GM23338 (cell line): Measurements from ENCODE around the gene FKBP5. TPM values are rescaled to one million over a fixed set of nuclear protein-coding genes. Genes with fewer than 3 reads are reported as not detected.

Source experiments
- ATAC-seq: fragments of 200-7000 bp; cut with Tn5 transposase; 3 replicates; pipeline ENCODE4 v1.9.1; 2020
- DNase-seq: peaks from one replicate; pipeline ENCODE4 v3.0.0-alpha.2; 2015; ENCODE audit warnings: low spot score
- H2AFZ ChIP-seq: fragments of 200-600 bp; sonication (generic); 2 replicates; pipeline ENCODE4 v1.8.0; 2016; ENCODE audit warnings: antibody characterized with exemption, mild to moderate bottlenecking, moderate library complexity
- H3F3A ChIP-seq: fragments of 200-600 bp; sonication (generic); replicated peaks from 2 replicates; pipeline ENCODE4 v1.8.0; 2017; ENCODE audit warnings: antibody characterized with exemption, mixed run types, low read depth
- H3K27ac ChIP-seq: fragments of 200-600 bp; sonication (generic); 2 replicates; pipeline ENCODE4 v1.6.1; 2016; ENCODE audit warnings: low read depth
- H3K27me3 ChIP-seq: fragments of 200-600 bp; sonication (generic); 2 replicates; pipeline ENCODE4 v1.8.0; 2016; ENCODE audit warnings: mild to moderate bottlenecking, mixed run types, moderate library complexity; ENCODE audit not compliant: insufficient read depth
- H3K36me3 ChIP-seq: fragments of 200-600 bp; sonication (generic); 2 replicates; pipeline ENCODE4 v1.8.0; 2016; ENCODE audit warnings: mild to moderate bottlenecking; ENCODE audit not compliant: insufficient read depth
- H3K4me1 ChIP-seq: fragments of 200-600 bp; sonication (generic); 2 replicates; pipeline ENCODE4 v1.8.0; 2016; ENCODE audit warnings: mild to moderate bottlenecking, moderate library complexity; ENCODE audit not compliant: insufficient read depth
- H3K4me2 ChIP-seq: fragments of 200-600 bp; sonication (generic); 2 replicates; pipeline ENCODE4 v1.7.1; 2017; ENCODE audit warnings: mixed run types
- H3K4me3 ChIP-seq: fragments of 200-600 bp; sonication (generic); 2 replicates; pipeline ENCODE4 v1.6.1; 2016; ENCODE audit warnings: mixed run types
- H3K79me2 ChIP-seq: fragments of 200-600 bp; sonication (generic); replicated peaks from 2 replicates; pipeline ENCODE4 v1.8.0; 2017; ENCODE audit warnings: mild to moderate bottlenecking; ENCODE audit not compliant: insufficient read depth
- H3K9me2 ChIP-seq: fragments of 200-600 bp; sonication (generic); 2 replicates; pipeline ENCODE4 v1.8.0; 2017; ENCODE audit not compliant: insufficient read depth
- H4K20me1 ChIP-seq: fragments of 200-600 bp; sonication (generic); replicated peaks from 2 replicates; pipeline ENCODE4 v1.8.0; 2017; ENCODE audit warnings: mild to moderate bottlenecking; ENCODE audit not compliant: insufficient read depth
- H3K27ac Mint-ChIP-seq: 2 replicates; pipeline ENCODE4 v1.8.0; 2020; ENCODE audit warnings: inconsistent platforms, mild to moderate bottlenecking, moderate library complexity, mixed read lengths
- H3K27me3 Mint-ChIP-seq: 3 replicates; pipeline ENCODE4 v1.8.0; 2022; ENCODE audit warnings: low read depth, mild to moderate bottlenecking, moderate library complexity, mixed read lengths, inconsistent platforms; ENCODE audit not compliant: insufficient read depth, poor library complexity
- H3K36me3 Mint-ChIP-seq: 3 replicates; pipeline ENCODE4 v1.8.0; 2021; ENCODE audit warnings: low read depth, mild to moderate bottlenecking, inconsistent platforms, moderate library complexity, mixed read lengths
- H3K4me1 Mint-ChIP-seq: 3 replicates; pipeline ENCODE4 v1.8.0; 2020; ENCODE audit warnings: mild to moderate bottlenecking, inconsistent platforms, mixed read lengths
- H3K4me3 Mint-ChIP-seq: 3 replicates; pipeline ENCODE4 v1.8.0; 2021; ENCODE audit warnings: moderate library complexity, mild to moderate bottlenecking, inconsistent platforms, mixed read lengths
- H3K9me3 Mint-ChIP-seq: 3 replicates; pipeline ENCODE4 v1.8.0; 2020; ENCODE audit warnings: moderate library complexity, mild to moderate bottlenecking, inconsistent platforms, mixed read lengths
- CREB1 ChIP-seq: fragments of 250-450 bp; sonication (Bioruptor Pico); IDR thresholded peaks from 2 replicates; pipeline ENCODE4 v1.5.0; 2020; ENCODE audit warnings: low read depth, mild to moderate bottlenecking, moderate library complexity
- CTCF ChIP-seq, 2 experiments: fragments of 200-600 bp in 1 of 2; sonication (generic) in 1 of 2; conservative IDR thresholded peaks; 2 replicates each; pipeline versions ENCODE4 v1.5.1 to v1.6.1; 2016 to 2017; ENCODE audit warnings: antibody characterized with exemption in 2 of 2, low read depth in 2 of 2, mild to moderate bottlenecking in 2 of 2, moderate library complexity in 1 of 2
- EZH2 ChIP-seq: fragments of 200-600 bp; sonication (generic); IDR thresholded peaks from one replicate; pipeline ENCODE4 v1.8.0; 2017; ENCODE audit warnings: antibody characterized with exemption, mild to moderate bottlenecking, low read depth; ENCODE audit not compliant: unreplicated experiment
- EZH2phosphoT487 ChIP-seq: fragments of 200-600 bp; sonication (generic); IDR thresholded peaks from one replicate; pipeline ENCODE4 v1.8.1; 2018; ENCODE audit warnings: antibody characterized with exemption; ENCODE audit not compliant: unreplicated experiment
- JUNB ChIP-seq: IDR thresholded peaks from one replicate; pipeline ENCODE4 v1.6.1; 2016; ENCODE audit warnings: antibody characterized with exemption; ENCODE audit not compliant: unreplicated experiment
- NANOG ChIP-seq: IDR thresholded peaks from 2 replicates; pipeline ENCODE4 v1.6.1; 2016; ENCODE audit warnings: antibody characterized with exemption, borderline replicate concordance
- POLR2AphosphoS5 ChIP-seq: IDR thresholded peaks from 2 replicates; pipeline ENCODE4 v1.6.1; 2016; ENCODE audit warnings: antibody characterized with exemption, low read depth
- REST ChIP-seq: IDR thresholded peaks from one replicate; pipeline ENCODE4 v1.6.1; 2018; ENCODE audit warnings: antibody characterized with exemption; ENCODE audit not compliant: unreplicated experiment
- STAT1 ChIP-seq: IDR thresholded peaks from one replicate; pipeline ENCODE4 v1.6.1; 2016; ENCODE audit warnings: antibody characterized with exemption; ENCODE audit not compliant: unreplicated experiment
- ZNF114 ChIP-seq: fragments of 250-450 bp; sonication (Bioruptor Pico); IDR thresholded peaks from 2 replicates; pipeline ENCODE4 v1.5.0; 2020; ENCODE audit warnings: mild to moderate bottlenecking, moderate library complexity
- ZNF331 ChIP-seq: fragments of 250-450 bp; sonication (Bioruptor Pico); IDR thresholded peaks from 2 replicates; pipeline ENCODE4 v1.5.0; 2020; ENCODE audit warnings: low read depth, mild to moderate bottlenecking, moderate library complexity
- polyA plus RNA-seq: library from polyadenylated mRNA; unstranded; fragments of >200 nt; fragmentation: Nextera tagmentation; extraction: Ambion mirVana; gene quantifications from 2 replicates; pipeline ENCODE4 v1.2.1, GENCODE V29; 2016
- total RNA-seq: library from RNA; depleted of rRNA; stranded (reverse); fragments of >200 nt; shearing (Covaris generic); gene quantifications from 2 replicates; pipeline ENCODE4 v1.2.3, GENCODE V29; 2014
- TF ChIP-seq, protein P1 (sequence below): IDR thresholded peaks from 2 replicates; pipeline ENCODE4 v1.6.1; 2016; ENCODE audit warnings: antibody characterized with exemption
- TF ChIP-seq, protein P2 (sequence below): fragments of 250-450 bp; sonication (Bioruptor Pico); IDR thresholded peaks from 2 replicates; pipeline ENCODE4 v1.5.0; 2020; ENCODE audit warnings: mild to moderate bottlenecking, moderate library complexity

Gene FKBP5
- total and polyA plus RNA-seq, 2 experiments from 2014 or later: 19.8 to 28.6 TPM

- no peaks in the 10 kb centered on the region; the same call in 1 of the 3 replicates for H3K36me3 Mint-ChIP-seq
- no peaks in the 10 kb centered on the region for H3K9me3 Mint-ChIP-seq
- peaks cover 2% of the 10 kb centered on the region for H3K27me3 Mint-ChIP-seq
- peaks cover 84% of the 10 kb centered on the region for H3K79me2 ChIP-seq
- TF ChIP-seq ZNF114 (CRISPR knock-in tag) (no peak), REST (no peak), JUNB (no peak), CTCF (conservative IDR thresholded peaks at IDR 0.05; ENCODE audit: low read depth in 2 of 2) (no peak), NANOG (no peak), EZH2phosphoT487 (no peak), EZH2 (no peak), ZNF331 (no peak), STAT1 (no peak), CREB1 (CRISPR knock-in tag) (no peak), POLR2AphosphoS5 (no peak)
- TF ChIP-seq, protein P1, sequence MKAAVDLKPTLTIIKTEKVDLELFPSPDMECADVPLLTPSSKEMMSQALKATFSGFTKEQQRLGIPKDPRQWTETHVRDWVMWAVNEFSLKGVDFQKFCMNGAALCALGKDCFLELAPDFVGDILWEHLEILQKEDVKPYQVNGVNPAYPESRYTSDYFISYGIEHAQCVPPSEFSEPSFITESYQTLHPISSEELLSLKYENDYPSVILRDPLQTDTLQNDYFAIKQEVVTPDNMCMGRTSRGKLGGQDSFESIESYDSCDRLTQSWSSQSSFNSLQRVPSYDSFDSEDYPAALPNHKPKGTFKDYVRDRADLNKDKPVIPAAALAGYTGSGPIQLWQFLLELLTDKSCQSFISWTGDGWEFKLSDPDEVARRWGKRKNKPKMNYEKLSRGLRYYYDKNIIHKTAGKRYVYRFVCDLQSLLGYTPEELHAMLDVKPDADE: no peak
- TF ChIP-seq, protein P2, sequence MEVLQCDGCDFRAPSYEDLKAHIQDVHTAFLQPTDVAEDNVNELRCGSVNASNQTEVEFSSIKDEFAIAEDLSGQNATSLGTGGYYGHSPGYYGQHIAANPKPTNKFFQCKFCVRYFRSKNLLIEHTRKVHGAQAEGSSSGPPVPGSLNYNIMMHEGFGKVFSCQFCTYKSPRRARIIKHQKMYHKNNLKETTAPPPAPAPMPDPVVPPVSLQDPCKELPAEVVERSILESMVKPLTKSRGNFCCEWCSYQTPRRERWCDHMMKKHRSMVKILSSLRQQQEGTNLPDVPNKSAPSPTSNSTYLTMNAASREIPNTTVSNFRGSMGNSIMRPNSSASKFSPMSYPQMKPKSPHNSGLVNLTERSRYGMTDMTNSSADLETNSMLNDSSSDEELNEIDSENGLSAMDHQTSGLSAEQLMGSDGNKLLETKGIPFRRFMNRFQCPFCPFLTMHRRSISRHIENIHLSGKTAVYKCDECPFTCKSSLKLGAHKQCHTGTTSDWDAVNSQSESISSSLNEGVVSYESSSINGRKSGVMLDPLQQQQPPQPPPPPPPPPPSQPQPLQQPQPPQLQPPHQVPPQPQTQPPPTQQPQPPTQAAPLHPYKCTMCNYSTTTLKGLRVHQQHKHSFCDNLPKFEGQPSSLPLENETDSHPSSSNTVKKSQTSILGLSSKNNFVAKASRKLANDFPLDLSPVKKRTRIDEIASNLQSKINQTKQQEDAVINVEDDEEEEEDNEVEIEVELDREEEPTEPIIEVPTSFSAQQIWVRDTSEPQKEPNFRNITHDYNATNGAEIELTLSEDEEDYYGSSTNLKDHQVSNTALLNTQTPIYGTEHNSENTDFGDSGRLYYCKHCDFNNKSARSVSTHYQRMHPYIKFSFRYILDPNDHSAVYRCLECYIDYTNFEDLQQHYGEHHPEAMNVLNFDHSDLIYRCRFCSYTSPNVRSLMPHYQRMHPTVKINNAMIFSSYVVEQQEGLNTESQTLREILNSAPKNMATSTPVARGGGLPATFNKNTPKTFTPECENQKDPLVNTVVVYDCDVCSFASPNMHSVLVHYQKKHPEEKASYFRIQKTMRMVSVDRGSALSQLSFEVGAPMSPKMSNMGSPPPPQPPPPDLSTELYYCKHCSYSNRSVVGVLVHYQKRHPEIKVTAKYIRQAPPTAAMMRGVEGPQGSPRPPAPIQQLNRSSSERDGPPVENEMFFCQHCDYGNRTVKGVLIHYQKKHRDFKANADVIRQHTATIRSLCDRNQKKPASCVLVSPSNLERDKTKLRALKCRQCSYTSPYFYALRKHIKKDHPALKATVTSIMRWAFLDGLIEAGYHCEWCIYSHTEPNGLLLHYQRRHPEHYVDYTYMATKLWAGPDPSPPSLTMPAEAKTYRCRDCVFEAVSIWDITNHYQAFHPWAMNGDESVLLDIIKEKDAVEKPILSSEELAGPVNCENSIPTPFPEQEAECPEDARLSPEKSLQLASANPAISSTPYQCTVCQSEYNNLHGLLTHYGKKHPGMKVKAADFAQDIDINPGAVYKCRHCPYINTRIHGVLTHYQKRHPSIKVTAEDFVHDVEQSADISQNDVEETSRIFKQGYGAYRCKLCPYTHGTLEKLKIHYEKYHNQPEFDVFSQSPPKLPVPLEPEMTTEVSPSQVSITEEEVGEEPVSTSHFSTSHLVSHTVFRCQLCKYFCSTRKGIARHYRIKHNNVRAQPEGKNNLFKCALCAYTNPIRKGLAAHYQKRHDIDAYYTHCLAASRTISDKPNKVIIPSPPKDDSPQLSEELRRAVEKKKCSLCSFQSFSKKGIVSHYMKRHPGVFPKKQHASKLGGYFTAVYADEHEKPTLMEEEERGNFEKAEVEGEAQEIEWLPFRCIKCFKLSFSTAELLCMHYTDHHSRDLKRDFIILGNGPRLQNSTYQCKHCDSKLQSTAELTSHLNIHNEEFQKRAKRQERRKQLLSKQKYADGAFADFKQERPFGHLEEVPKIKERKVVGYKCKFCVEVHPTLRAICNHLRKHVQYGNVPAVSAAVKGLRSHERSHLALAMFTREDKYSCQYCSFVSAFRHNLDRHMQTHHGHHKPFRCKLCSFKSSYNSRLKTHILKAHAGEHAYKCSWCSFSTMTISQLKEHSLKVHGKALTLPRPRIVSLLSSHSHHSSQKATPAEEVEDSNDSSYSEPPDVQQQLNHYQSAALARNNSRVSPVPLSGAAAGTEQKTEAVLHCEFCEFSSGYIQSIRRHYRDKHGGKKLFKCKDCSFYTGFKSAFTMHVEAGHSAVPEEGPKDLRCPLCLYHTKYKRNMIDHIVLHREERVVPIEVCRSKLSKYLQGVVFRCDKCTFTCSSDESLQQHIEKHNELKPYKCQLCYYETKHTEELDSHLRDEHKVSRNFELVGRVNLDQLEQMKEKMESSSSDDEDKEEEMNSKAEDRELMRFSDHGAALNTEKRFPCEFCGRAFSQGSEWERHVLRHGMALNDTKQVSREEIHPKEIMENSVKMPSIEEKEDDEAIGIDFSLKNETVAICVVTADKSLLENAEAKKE (CRISPR knock-in tag): no peak
- H3F3A ChIP-seq: no peaks in the 10 kb centered on the region
- no peak overlapping the region for H3K4me3 Mint-ChIP-seq
- no peak overlapping the region for H3K27ac ChIP-seq
- H2AFZ ChIP-seq: no peak overlapping the region
- no peak for ATAC-seq
- no peak overlapping the region for H3K4me3 ChIP-seq
- DNase-seq: no peak
- no peaks in the 10 kb centered on the region for H3K27me3 ChIP-seq
- H3K4me1 ChIP-seq: peaks cover 10% of the 10 kb centered on the region
- H3K27ac Mint-ChIP-seq: no peak overlapping the region
- H3K36me3 ChIP-seq: no peaks in the 10 kb centered on the region
- peaks cover 24% of the 10 kb centered on the region for H3K4me1 Mint-ChIP-seq
- H3K4me2 ChIP-seq: no peak overlapping the region
- peaks cover 5% of the 10 kb centered on the region; the same call in 1 of the 2 replicates for H4K20me1 ChIP-seq
- no peaks in the 10 kb centered on the region for H3K9me2 ChIP-seq
Observed at GRCh38 chr6:35678814-35679213, 9.9 kb downstream of the FKBP5 start.
